ENCODE measurements around the gene PPP1R26. TPM values are rescaled to one million over a fixed set of nuclear protein-coding genes. Genes with fewer than 3 reads are reported as not detected.

Gene PPP1R26
- total and polyA plus RNA-seq, 9 of the 15 experiments (the other 6 are each of a cell fraction or from before 2014, with no cell fraction given): 0.77 to 26.8 (median 9.3) TPM

DNA sequence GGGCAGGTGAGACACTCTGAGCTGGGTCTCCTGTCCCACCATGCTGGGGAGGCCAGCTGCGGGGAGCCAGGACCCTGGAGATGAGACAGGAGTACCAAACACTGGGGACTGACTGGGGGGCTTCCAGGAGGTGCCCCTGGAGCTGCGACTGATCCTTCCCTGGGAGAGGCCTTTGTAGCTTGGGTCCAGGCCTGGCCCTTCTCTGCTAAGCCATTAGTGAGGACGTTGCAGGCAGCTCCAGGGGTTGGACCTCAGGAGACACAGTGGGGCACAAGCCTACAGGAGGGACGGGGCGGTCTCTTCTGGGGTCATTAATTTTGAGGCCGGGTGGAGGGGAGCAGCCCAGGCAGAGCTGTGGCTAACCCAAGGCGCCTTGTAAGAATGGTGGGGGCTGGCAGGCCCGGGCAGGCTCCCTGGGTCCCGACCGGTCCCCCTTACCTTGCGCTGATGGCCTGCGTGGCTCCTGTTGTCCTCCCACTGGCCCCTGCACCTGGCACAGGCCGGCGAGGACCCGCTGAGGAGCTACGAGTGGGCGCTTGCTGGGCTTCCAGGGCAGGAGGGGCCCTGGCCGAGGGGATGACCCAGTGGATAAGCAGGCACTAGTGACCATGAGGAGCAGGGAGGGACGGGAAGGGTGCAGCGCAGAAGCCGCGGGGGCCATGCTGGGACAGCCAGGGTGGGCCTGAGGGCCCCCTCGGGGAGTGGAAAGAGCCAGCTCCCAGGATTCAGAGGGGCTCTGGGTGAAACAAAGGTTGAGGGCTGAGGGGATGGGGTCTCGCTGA is 26.0 kb downstream of the PPP1R26 start:
- Histone ChIP-seq H3K4me1 (replicated peaks in 1 of 2; ENCODE audit: control insufficient read depth in 2 of 2, insufficient read depth in 2 of 2, low read length in 2 of 2) (peaks cover 26 to 70% of the 10 kb centered on the region in 2 experiments), H3K9me3 (replicated peaks; ENCODE audit: control insufficient read depth, insufficient read depth, low read depth, low read length) (no peaks in the 10 kb centered on the region), H3K4me3 (no peak overlapping the region), H2AFZ (ENCODE audit: low read depth, low read length) (no peak overlapping the region), H3K36me3 (ENCODE audit: control insufficient read depth, insufficient read depth, low read length) (peaks cover 42% of the 10 kb centered on the region), H3K4me2 (ENCODE audit: insufficient read depth, low read length) (no peak overlapping the region; the same call in 1 of the 2 replicates), H4K20me1 (replicated peaks; ENCODE audit: control insufficient read depth, insufficient read depth, low read length) (peaks cover 21% of the 10 kb centered on the region), H3K27ac (ENCODE audit: extremely low read depth, low read depth, low read length) (peak overlapping the region; percentile 74), H3K27me3 (ENCODE audit: control insufficient read depth in 2 of 2, insufficient read depth in 2 of 2, low read length in 2 of 2) (no peaks in the 10 kb centered on the region), H3K79me2 (ENCODE audit: control insufficient read depth, insufficient read depth, low read length) (peaks cover 40% of the 10 kb centered on the region), H3K9me1 (ENCODE audit: control insufficient read depth, insufficient read depth, low read length) (no peaks in the 10 kb centered on the region), H3K9ac (ENCODE audit: insufficient read depth in 1 of 2, low read depth in 2 of 2, low read length in 2 of 2) (peak overlapping the region; percentile 13 to 86; a peak in 3 of 4 replicates)
- POLR2A ChIA-PET: interaction anchor here (0.5 to 2.0 kb wide), 14 partner anchors 9 to 1210 kb away, joined by 3 to 9 read pairs (median 3); no protein-coding TSS in a partner anchor
- FAIRE-seq (no peak), DNase-seq (ENCODE audit: extremely low read depth in 1 of 4, low spot score in 3 of 4) (peak in 1 of 4 experiments; percentile 27), ATAC-seq (no peak; the same call in 2 of the 3 replicates)
- intact Hi-C loops (cut with micrococcal nuclease): no loop called here
- CTCF ChIA-PET (ENCODE audit: low intra/inter-chr PET ratio): interaction anchor here (1.5 kb wide), 1 partner anchor 97 kb away, joined by 3 read pairs; no protein-coding TSS in a partner anchor
- 78% methylated on average over 22 of the region's 24 CpGs for WGBS (ENCODE audit: insufficient coverage, low coverage, missing lambda C conversion rate)
- in situ Hi-C loops (cut with MboI): no loop called here
- BruUV-seq (replicated peaks): no TSS peak
- TF ChIP-seq, protein P1, sequence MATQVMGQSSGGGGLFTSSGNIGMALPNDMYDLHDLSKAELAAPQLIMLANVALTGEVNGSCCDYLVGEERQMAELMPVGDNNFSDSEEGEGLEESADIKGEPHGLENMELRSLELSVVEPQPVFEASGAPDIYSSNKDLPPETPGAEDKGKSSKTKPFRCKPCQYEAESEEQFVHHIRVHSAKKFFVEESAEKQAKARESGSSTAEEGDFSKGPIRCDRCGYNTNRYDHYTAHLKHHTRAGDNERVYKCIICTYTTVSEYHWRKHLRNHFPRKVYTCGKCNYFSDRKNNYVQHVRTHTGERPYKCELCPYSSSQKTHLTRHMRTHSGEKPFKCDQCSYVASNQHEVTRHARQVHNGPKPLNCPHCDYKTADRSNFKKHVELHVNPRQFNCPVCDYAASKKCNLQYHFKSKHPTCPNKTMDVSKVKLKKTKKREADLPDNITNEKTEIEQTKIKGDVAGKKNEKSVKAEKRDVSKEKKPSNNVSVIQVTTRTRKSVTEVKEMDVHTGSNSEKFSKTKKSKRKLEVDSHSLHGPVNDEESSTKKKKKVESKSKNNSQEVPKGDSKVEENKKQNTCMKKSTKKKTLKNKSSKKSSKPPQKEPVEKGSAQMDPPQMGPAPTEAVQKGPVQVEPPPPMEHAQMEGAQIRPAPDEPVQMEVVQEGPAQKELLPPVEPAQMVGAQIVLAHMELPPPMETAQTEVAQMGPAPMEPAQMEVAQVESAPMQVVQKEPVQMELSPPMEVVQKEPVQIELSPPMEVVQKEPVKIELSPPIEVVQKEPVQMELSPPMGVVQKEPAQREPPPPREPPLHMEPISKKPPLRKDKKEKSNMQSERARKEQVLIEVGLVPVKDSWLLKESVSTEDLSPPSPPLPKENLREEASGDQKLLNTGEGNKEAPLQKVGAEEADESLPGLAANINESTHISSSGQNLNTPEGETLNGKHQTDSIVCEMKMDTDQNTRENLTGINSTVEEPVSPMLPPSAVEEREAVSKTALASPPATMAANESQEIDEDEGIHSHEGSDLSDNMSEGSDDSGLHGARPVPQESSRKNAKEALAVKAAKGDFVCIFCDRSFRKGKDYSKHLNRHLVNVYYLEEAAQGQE (IDR thresholded peaks at IDR 0.05; ENCODE audit: borderline replicate concordance): no peak
- TF ChIP-seq, protein P1 (CRISPR knock-in tag; IDR thresholded peaks at IDR 0.05; ENCODE audit: low read depth): no peak
- peak; percentile 59; the same call in 1 of the 2 replicates for TF ChIP-seq RBFOX2 (IDR thresholded peaks at IDR 0.05; ENCODE audit: low read depth, low read length)
- peak; percentile 82 for TF ChIP-seq RBM22 (IDR thresholded peaks at IDR 0.05; ENCODE audit: low read depth, low read length, poor library complexity, severe bottlenecking)
- TF ChIP-seq RBM25 (IDR thresholded peaks at IDR 0.05; ENCODE audit: low read depth, low read length, severe bottlenecking): no peak
- TF ChIP-seq SUPT5H (IDR thresholded peaks at IDR 0.05): peak; percentile 39; the same call in 1 of the 2 replicates
- TF ChIP-seq CREM (IDR thresholded peaks at IDR 0.05; ENCODE audit: low read depth): no peak
- TF ChIP-seq CBX3 (IDR thresholded peaks at IDR 0.05; ENCODE audit: borderline replicate concordance in 1 of 2, low read length in 2 of 2): no peak
- no peak for TF ChIP-seq XRCC4 (IDR thresholded peaks at IDR 0.05; ENCODE audit: extremely low read depth, insufficient read depth, insufficient read length)
- no peak for TF ChIP-seq ZNF75A (CRISPR knock-in tag; IDR thresholded peaks at IDR 0.05)
- TF ChIP-seq, protein P2, sequence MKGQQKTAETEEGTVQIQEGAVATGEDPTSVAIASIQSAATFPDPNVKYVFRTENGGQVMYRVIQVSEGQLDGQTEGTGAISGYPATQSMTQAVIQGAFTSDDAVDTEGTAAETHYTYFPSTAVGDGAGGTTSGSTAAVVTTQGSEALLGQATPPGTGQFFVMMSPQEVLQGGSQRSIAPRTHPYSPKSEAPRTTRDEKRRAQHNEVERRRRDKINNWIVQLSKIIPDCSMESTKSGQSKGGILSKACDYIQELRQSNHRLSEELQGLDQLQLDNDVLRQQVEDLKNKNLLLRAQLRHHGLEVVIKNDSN (CRISPR knock-in tag; IDR thresholded peaks at IDR 0.05): no peak
- TF ChIP-seq ILF3 (IDR thresholded peaks at IDR 0.05; ENCODE audit: borderline replicate concordance): no peak
- TF ChIP-seq SNRNP70 (optimal IDR thresholded peaks at IDR 0.05; ENCODE audit: low read depth, low read length): peak; percentile 15

Measured in K562 (cell line).